ENCODE measurements around the gene JDP2.

The JDP2 gene

GRCh38 chr14:75427482-75428229, at the start of gene JDP2 (continued):
- TF ChIP-seq ZBTB26 (tag by site-specific recombination; optimal IDR thresholded peaks at IDR 0.05): peak; percentile 70
- no peak for TF ChIP-seq ZNF132 (tag by site-specific recombination; IDR thresholded peaks at IDR 0.05; ENCODE audit: borderline replicate concordance)
- TF ChIP-seq ZBTB48 (tag by site-specific recombination; IDR thresholded peaks at IDR 0.05): peak; percentile 56; the same call in 1 of the 2 replicates
- TF ChIP-seq, protein P1, sequence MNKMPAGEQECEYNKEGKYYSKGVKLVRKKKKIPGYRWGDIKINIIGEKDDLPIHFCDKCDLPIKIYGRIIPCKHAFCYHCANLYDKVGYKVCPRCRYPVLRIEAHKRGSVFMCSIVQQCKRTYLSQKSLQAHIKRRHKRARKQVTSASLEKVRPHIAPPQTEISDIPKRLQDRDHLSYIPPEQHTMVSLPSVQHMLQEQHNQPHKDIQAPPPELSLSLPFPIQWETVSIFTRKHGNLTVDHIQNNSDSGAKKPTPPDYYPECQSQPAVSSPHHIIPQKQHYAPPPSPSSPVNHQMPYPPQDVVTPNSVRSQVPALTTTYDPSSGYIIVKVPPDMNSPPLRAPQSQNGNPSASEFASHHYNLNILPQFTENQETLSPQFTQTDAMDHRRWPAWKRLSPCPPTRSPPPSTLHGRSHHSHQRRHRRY (tag by site-specific recombination; IDR thresholded peaks at IDR 0.05): no peak
- TF ChIP-seq KLF8 (tag by site-specific recombination; IDR thresholded peaks at IDR 0.05): peak; percentile 63; the same call in 1 of the 2 replicates
- 0 out of 2 replicates have a peak, but pooled peaks have one; percentile 44 for TF ChIP-seq ZNF423 (tag by site-specific recombination; IDR thresholded peaks at IDR 0.05)
- no peak for TF ChIP-seq ZNF112 (tag by site-specific recombination; IDR thresholded peaks at IDR 0.05)
- TF ChIP-seq ZBTB7A (tag by site-specific recombination; IDR thresholded peaks at IDR 0.05; ENCODE audit: low read depth): no peak
- TF ChIP-seq, protein P2, sequence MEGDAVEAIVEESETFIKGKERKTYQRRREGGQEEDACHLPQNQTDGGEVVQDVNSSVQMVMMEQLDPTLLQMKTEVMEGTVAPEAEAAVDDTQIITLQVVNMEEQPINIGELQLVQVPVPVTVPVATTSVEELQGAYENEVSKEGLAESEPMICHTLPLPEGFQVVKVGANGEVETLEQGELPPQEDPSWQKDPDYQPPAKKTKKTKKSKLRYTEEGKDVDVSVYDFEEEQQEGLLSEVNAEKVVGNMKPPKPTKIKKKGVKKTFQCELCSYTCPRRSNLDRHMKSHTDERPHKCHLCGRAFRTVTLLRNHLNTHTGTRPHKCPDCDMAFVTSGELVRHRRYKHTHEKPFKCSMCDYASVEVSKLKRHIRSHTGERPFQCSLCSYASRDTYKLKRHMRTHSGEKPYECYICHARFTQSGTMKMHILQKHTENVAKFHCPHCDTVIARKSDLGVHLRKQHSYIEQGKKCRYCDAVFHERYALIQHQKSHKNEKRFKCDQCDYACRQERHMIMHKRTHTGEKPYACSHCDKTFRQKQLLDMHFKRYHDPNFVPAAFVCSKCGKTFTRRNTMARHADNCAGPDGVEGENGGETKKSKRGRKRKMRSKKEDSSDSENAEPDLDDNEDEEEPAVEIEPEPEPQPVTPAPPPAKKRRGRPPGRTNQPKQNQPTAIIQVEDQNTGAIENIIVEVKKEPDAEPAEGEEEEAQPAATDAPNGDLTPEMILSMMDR (tag by site-specific recombination; IDR thresholded peaks at IDR 0.05): peak; percentile 73
- TF ChIP-seq ZNF335 (tag by site-specific recombination; conservative IDR thresholded peaks at IDR 0.05): peak; percentile 87
- 0 out of 2 replicates have a peak, but pooled peaks have one; percentile 33 for TF ChIP-seq ZNF629 (tag by site-specific recombination; IDR thresholded peaks at IDR 0.05)
- TF ChIP-seq REPIN1 (tag by site-specific recombination; IDR thresholded peaks at IDR 0.05; ENCODE audit: low read depth): no peak
- TF ChIP-seq, protein P3, sequence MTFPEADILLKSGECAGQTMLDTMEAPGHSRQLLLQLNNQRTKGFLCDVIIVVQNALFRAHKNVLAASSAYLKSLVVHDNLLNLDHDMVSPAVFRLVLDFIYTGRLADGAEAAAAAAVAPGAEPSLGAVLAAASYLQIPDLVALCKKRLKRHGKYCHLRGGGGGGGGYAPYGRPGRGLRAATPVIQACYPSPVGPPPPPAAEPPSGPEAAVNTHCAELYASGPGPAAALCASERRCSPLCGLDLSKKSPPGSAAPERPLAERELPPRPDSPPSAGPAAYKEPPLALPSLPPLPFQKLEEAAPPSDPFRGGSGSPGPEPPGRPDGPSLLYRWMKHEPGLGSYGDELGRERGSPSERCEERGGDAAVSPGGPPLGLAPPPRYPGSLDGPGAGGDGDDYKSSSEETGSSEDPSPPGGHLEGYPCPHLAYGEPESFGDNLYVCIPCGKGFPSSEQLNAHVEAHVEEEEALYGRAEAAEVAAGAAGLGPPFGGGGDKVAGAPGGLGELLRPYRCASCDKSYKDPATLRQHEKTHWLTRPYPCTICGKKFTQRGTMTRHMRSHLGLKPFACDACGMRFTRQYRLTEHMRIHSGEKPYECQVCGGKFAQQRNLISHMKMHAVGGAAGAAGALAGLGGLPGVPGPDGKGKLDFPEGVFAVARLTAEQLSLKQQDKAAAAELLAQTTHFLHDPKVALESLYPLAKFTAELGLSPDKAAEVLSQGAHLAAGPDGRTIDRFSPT (tag by site-specific recombination; IDR thresholded peaks at IDR 0.05): no peak
- 0 out of 2 replicates have a peak, but pooled peaks have one; percentile 17 for TF ChIP-seq ZFP69B (tag by site-specific recombination; IDR thresholded peaks at IDR 0.05)
- peak; percentile 35; the same call in 1 of the 2 replicates for TF ChIP-seq ZNF366 (tag by site-specific recombination; conservative IDR thresholded peaks at IDR 0.05)
- TF ChIP-seq ZNF600 (tag by site-specific recombination; IDR thresholded peaks at IDR 0.05): peak; percentile 76
- TF ChIP-seq, protein P4, sequence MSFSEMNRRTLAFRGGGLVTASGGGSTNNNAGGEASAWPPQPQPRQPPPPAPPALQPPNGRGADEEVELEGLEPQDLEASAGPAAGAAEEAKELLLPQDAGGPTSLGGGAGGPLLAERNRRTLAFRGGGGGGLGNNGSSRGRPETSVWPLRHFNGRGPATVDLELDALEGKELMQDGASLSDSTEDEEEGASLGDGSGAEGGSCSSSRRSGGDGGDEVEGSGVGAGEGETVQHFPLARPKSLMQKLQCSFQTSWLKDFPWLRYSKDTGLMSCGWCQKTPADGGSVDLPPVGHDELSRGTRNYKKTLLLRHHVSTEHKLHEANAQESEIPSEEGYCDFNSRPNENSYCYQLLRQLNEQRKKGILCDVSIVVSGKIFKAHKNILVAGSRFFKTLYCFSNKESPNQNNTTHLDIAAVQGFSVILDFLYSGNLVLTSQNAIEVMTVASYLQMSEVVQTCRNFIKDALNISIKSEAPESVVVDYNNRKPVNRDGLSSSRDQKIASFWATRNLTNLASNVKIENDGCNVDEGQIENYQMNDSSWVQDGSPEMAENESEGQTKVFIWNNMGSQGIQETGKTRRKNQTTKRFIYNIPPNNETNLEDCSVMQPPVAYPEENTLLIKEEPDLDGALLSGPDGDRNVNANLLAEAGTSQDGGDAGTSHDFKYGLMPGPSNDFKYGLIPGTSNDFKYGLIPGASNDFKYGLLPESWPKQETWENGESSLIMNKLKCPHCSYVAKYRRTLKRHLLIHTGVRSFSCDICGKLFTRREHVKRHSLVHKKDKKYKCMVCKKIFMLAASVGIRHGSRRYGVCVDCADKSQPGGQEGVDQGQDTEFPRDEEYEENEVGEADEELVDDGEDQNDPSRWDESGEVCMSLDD (tag by site-specific recombination; IDR thresholded peaks at IDR 0.05): peak; percentile 77
- peak; percentile 69; the same call in 1 of the 2 replicates for TF ChIP-seq ZSCAN30 (tag by site-specific recombination; IDR thresholded peaks at IDR 0.05)
- peak; percentile 68 for TF ChIP-seq SP3 (tag by site-specific recombination; IDR thresholded peaks at IDR 0.05)
- TF ChIP-seq, protein P5, sequence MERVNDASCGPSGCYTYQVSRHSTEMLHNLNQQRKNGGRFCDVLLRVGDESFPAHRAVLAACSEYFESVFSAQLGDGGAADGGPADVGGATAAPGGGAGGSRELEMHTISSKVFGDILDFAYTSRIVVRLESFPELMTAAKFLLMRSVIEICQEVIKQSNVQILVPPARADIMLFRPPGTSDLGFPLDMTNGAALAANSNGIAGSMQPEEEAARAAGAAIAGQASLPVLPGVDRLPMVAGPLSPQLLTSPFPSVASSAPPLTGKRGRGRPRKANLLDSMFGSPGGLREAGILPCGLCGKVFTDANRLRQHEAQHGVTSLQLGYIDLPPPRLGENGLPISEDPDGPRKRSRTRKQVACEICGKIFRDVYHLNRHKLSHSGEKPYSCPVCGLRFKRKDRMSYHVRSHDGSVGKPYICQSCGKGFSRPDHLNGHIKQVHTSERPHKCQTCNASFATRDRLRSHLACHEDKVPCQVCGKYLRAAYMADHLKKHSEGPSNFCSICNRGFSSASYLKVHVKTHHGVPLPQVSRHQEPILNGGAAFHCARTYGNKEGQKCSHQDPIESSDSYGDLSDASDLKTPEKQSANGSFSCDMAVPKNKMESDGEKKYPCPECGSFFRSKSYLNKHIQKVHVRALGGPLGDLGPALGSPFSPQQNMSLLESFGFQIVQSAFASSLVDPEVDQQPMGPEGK (tag by site-specific recombination; IDR thresholded peaks at IDR 0.05): peak; percentile 88
- TF ChIP-seq ZXDB (tag by site-specific recombination; IDR thresholded peaks at IDR 0.05): peak; percentile 55
- peak; percentile 95 for TF ChIP-seq ZIC2 (tag by site-specific recombination; IDR thresholded peaks at IDR 0.05)
- peak; percentile 53; the same call in 1 of the 2 replicates for TF ChIP-seq KLF1 (tag by site-specific recombination; IDR thresholded peaks at IDR 0.05)
- peak; percentile 97 for TF ChIP-seq ZNF398 (tag by site-specific recombination; IDR thresholded peaks at IDR 0.05)
- TF ChIP-seq ZBTB17 (tag by site-specific recombination; IDR thresholded peaks at IDR 0.05): peak; percentile 56; the same call in 1 of the 2 replicates
- 0 out of 2 replicates have a peak, but pooled peaks have one; percentile 30 for TF ChIP-seq ZNF777 (tag by site-specific recombination; IDR thresholded peaks at IDR 0.05; ENCODE audit: borderline replicate concordance)

All from HEK293 (cell line).